ENCODE data around the gene NELFA.
A peak's percentile ranks its signal among the peaks of the same experiment; 100 is the strongest.

NELFA gene

GRCh38 chr4:2046031-2046961 is 37.5 kb upstream of the NELFA start:
- H3K36me3 ChIP-seq (ENCODE audit: control insufficient read depth, insufficient read depth, low read length): no peaks in the 10 kb centered on the region; the same call in 1 of the 2 replicates
- DNase-seq (ENCODE audit: low read depth, low spot score): no peak
- no peak overlapping the region for H3K27ac ChIP-seq (ENCODE audit: low read length)
- no peak overlapping the region for H3K4me3 ChIP-seq (ENCODE audit: low read length)
- H3K9me3 ChIP-seq (ENCODE audit: control insufficient read depth, insufficient read depth, low read length): no peaks in the 10 kb centered on the region
- WGBS (ENCODE audit: insufficient coverage, insufficient read length): no CpG with 5 or more reads among the region's 28 CpGs
- H3K4me1 ChIP-seq (ENCODE audit: control insufficient read depth, insufficient read depth, low read length): no peaks in the 10 kb centered on the region
- H3K27me3 ChIP-seq (ENCODE audit: control insufficient read depth, insufficient read depth, low read length): peaks cover 6% of the 10 kb centered on the region; the same call in 1 of the 2 replicates

DNA sequence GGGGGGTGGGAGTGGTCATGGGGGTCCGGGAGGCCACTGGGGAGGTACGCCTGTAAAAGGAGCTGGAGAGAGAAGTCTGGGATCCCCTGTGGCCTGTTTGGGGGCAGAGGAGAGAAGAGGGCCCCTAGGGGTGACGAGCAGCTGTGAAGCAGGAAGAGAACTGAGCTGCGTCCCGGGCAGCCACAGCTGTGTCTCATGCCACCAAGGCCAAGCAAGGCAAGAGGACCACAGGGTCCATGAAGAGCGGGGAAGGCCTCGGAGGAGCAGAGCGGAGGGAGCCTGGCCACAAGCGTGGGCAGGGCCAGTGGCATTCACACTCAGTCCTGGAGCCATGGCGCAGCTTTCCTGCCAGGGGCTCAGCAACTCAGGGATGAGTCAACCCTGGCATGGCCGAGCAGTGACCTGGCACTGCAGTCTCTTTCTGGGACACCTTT is 36.8 kb upstream of the NELFA start:
- Histone ChIP-seq H3K9me3 (ENCODE audit: control insufficient read depth, insufficient read depth, low read length) (no peaks in the 10 kb centered on the region), H3K4me3 (ENCODE audit: low read length) (no peak overlapping the region), H3K4me1 (ENCODE audit: control insufficient read depth, insufficient read depth, low read length) (no peaks in the 10 kb centered on the region), H3K36me3 (ENCODE audit: control insufficient read depth, insufficient read depth, low read length) (no peaks in the 10 kb centered on the region; the same call in 1 of the 2 replicates), H3K27me3 (ENCODE audit: control insufficient read depth, insufficient read depth, low read length) (peaks cover 9% of the 10 kb centered on the region; the same call in 1 of the 2 replicates), H3K27ac (ENCODE audit: low read length) (no peak overlapping the region)
- no peak for DNase-seq (ENCODE audit: low read depth, low spot score)
- no CpG with 5 or more reads among the region's 11 CpGs for WGBS (ENCODE audit: insufficient coverage, insufficient read length)

GRCh38 chr4:2044542-2045517 is 36.1 kb upstream of the NELFA start:
- Histone ChIP-seq H3K36me3 (ENCODE audit: control insufficient read depth, insufficient read depth, low read length) (no peaks in the 10 kb centered on the region; the same call in 1 of the 2 replicates), H3K4me1 (ENCODE audit: control insufficient read depth, insufficient read depth, low read length) (no peaks in the 10 kb centered on the region), H3K4me3 (ENCODE audit: low read length) (no peak overlapping the region), H3K9me3 (ENCODE audit: control insufficient read depth, insufficient read depth, low read length) (no peaks in the 10 kb centered on the region), H3K27ac (ENCODE audit: low read length) (no peak overlapping the region), H3K27me3 (ENCODE audit: control insufficient read depth, insufficient read depth, low read length) (peaks cover 13% of the 10 kb centered on the region; the same call in 1 of the 2 replicates)
- no peak for DNase-seq (ENCODE audit: low read depth, low spot score)
- no CpG with 5 or more reads among the region's 18 CpGs for WGBS (ENCODE audit: insufficient coverage, insufficient read length)

DNA sequence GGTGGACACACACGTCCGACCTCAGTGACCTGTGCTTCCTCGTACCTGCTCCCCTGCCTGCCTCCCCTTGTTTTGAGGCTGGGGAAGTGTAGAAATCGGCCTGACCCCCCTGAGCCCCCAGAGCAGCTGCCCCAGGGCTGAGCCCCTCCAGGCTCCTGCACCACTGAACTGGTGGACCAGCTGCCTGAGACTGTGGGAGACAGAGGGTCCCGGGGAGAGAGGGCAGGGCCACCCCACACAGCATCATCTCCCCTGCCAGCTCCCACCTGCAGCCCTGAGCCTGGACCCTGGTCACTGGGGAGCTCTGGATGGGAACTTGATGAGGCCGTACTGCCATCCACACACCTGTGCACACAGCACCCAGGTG is 35.3 kb upstream of the NELFA start:
- Histone ChIP-seq H3K4me1 (ENCODE audit: control insufficient read depth, insufficient read depth, low read length) (no peaks in the 10 kb centered on the region), H3K36me3 (ENCODE audit: control insufficient read depth, insufficient read depth, low read length) (no peaks in the 10 kb centered on the region; the same call in 1 of the 2 replicates), H3K27me3 (ENCODE audit: control insufficient read depth, insufficient read depth, low read length) (peaks cover 14% of the 10 kb centered on the region; the same call in 1 of the 2 replicates), H3K27ac (ENCODE audit: low read length) (no peak overlapping the region), H3K9me3 (ENCODE audit: control insufficient read depth, insufficient read depth, low read length) (no peaks in the 10 kb centered on the region), H3K4me3 (ENCODE audit: low read length) (no peak overlapping the region)
- DNase-seq (ENCODE audit: low read depth, low spot score): no peak
- no CpG with 5 or more reads among the region's 6 CpGs for WGBS (ENCODE audit: insufficient coverage, insufficient read length)

- no CpG with 5 or more reads among the region's 18 CpGs for WGBS (ENCODE audit: insufficient coverage, insufficient read length)
- no peak for DNase-seq (ENCODE audit: low read depth, low spot score)
- Histone ChIP-seq H3K4me3 (ENCODE audit: low read length) (no peak overlapping the region), H3K36me3 (ENCODE audit: control insufficient read depth, insufficient read depth, low read length) (no peaks in the 10 kb centered on the region; the same call in 1 of the 2 replicates), H3K27me3 (ENCODE audit: control insufficient read depth, insufficient read depth, low read length) (peaks cover 14% of the 10 kb centered on the region; the same call in 1 of the 2 replicates), H3K4me1 (ENCODE audit: control insufficient read depth, insufficient read depth, low read length) (no peaks in the 10 kb centered on the region), H3K27ac (ENCODE audit: low read length) (no peak overlapping the region), H3K9me3 (ENCODE audit: control insufficient read depth, insufficient read depth, low read length) (no peaks in the 10 kb centered on the region)
Observed at GRCh38 chr4:2043396-2044118, 34.8 kb upstream of the NELFA start.

DNA sequence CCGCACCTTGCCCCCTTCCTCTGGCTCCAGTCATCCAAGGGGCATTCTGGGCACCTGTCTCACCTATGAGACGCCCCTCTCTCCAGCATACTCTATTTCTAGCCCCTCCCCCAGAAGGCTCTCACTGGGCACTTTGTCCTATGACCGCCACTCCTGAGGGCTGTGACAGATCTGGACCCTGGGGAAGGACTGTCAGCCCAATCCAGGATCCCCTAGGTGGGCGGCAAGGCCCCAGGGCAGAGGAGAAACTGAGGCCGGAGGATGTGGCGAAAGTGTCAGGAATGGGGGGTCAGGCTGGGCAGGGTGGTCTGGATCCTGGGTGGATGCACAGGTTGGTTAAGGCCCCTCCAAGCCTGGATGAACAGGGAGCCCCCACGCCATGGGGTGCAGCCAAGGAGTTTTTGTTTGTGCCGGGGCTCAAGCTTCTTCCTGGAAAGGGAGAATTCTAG is 34.2 kb upstream of the NELFA start:
- Histone ChIP-seq H3K27me3 (ENCODE audit: control insufficient read depth, insufficient read depth, low read length) (peaks cover 14% of the 10 kb centered on the region; the same call in 1 of the 2 replicates), H3K4me1 (ENCODE audit: control insufficient read depth, insufficient read depth, low read length) (no peaks in the 10 kb centered on the region), H3K4me3 (ENCODE audit: low read length) (no peak overlapping the region), H3K36me3 (ENCODE audit: control insufficient read depth, insufficient read depth, low read length) (no peaks in the 10 kb centered on the region; the same call in 1 of the 2 replicates), H3K27ac (ENCODE audit: low read length) (no peak overlapping the region), H3K9me3 (ENCODE audit: control insufficient read depth, insufficient read depth, low read length) (no peaks in the 10 kb centered on the region)
- WGBS (ENCODE audit: insufficient coverage, insufficient read length): no CpG with 5 or more reads among the region's 8 CpGs
- DNase-seq (ENCODE audit: low read depth, low spot score): no peak

DNA sequence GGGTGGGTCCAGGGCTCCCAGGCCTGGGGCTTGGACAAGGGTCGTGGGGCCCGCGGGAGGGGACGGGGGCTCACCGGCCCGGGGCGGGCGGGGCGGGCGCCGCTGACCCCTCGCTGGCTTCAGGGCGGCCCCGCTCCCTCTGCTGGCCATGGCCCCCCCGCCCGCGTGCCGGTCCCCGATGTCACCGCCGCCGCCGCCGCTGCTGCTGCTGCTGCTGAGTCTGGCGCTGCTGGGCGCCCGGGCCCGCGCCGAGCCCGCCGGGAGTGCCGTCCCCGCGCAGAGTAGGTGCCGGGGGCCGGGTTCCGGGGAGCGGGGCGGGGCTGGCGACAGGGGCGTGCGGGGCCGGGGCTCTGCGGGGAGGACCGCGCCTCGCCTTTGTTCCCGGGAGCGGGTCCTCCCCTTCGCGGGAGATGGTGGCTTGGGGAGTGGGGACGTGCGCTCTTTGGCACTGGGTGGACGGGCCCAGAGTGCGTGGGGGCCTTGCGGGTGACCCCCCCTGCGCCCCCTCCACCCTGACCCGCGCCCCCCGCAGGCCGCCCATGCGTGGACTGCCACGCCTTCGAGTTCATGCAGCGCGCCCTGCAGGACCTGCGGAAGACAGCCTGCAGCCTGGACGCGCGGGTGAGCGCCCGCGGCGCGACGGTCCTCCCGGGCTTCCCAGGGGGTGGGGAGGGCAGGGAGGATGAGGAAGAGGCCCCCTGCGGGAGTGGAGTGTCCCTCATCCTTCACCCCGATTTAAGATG is 33.6 kb upstream of the NELFA start:
- no CpG with 5 or more reads among the region's 80 CpGs for WGBS (ENCODE audit: insufficient coverage, insufficient read length)
- no peaks in the 10 kb centered on the region; the same call in 1 of the 2 replicates for H3K36me3 ChIP-seq (ENCODE audit: control insufficient read depth, insufficient read depth, low read length)
- no peaks in the 10 kb centered on the region for H3K4me1 ChIP-seq (ENCODE audit: control insufficient read depth, insufficient read depth, low read length)
- peaks cover 14% of the 10 kb centered on the region; the same call in 1 of the 2 replicates for H3K27me3 ChIP-seq (ENCODE audit: control insufficient read depth, insufficient read depth, low read length)
- no peak for DNase-seq (ENCODE audit: low read depth, low spot score)
- peak overlapping the region; percentile 70; the same call in 1 of the 2 replicates for H3K4me3 ChIP-seq (ENCODE audit: low read length)
- H3K9me3 ChIP-seq (ENCODE audit: control insufficient read depth, insufficient read depth, low read length): no peaks in the 10 kb centered on the region
- no peak overlapping the region for H3K27ac ChIP-seq (ENCODE audit: low read length)

DNA sequence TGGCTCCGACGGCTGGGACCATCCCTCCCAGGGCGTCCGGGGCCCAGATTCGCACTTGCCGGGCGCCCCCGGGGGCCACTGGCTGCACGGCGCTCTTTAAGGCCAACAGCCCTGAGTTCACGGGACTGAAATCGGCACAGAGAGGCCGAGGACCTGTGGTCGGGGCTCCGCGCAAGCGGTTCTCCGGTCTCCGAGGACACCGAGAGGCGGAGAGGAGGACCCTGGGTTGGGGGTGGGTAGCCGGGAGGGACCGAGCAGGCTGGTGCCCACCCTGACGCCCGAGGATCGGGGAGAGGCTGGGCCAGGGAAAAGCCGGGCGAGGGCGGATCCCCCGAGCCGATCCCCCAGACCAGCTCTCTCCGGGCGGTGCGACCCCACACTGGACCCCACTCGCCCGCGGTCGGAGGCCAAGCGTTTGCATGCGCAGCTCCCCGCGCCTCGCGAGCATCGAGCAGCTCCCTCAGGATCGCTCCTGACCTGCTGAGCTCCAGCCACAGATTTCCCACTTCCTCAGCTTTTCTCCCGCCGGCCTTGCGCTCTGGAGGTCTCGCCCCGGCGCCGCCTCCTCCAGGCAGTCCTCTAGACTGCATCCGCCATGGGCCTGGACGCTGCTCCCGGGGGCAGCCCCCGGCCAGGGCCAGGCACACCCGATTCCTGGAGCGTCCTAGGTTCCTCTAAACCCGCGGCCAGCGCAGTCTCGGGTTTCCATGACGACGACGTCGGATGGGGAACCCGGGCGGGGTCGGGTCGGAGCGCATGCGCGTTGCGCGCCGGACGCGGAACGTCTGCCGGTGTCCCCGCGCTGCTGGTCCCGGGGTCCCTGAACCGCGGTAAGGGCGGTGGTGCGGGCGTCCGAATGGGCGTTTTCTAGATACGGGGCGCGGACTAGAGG is 32.7 kb upstream of the NELFA start:
- no CpG with 5 or more reads among the region's 94 CpGs for WGBS (ENCODE audit: insufficient coverage, insufficient read length)
- Histone ChIP-seq H3K9me3 (ENCODE audit: control insufficient read depth, insufficient read depth, low read length) (no peaks in the 10 kb centered on the region), H3K27me3 (ENCODE audit: control insufficient read depth, insufficient read depth, low read length) (peaks cover 14% of the 10 kb centered on the region; the same call in 1 of the 2 replicates), H3K27ac (ENCODE audit: low read length) (no peak overlapping the region), H3K36me3 (ENCODE audit: control insufficient read depth, insufficient read depth, low read length) (no peaks in the 10 kb centered on the region; the same call in 1 of the 2 replicates), H3K4me1 (ENCODE audit: control insufficient read depth, insufficient read depth, low read length) (no peaks in the 10 kb centered on the region), H3K4me3 (ENCODE audit: low read length) (peak overlapping the region; percentile 70)
- peak; percentile 85 for DNase-seq (ENCODE audit: low read depth, low spot score)

Measured in iPS DF 6.9 (cell line).